GM12878 (cell line): Measurements from ENCODE around the gene SLC9A3. TPM values are rescaled to one million over a fixed set of nuclear protein-coding genes. Genes with fewer than 3 reads are reported as not detected.

Source experiments
- ATAC-seq: fragments of 200-7000 bp; cut with Tn5 transposase; 3 replicates; pipeline ENCODE4 v1.9.1; 2020; ENCODE audit warnings: mild to moderate bottlenecking, moderate library complexity
- BruUV-seq: library from RNA; stranded (reverse); fragments of 400-500 nt; replicated peaks from 2 replicates; lab custom pipeline; 2021; lab: Mats Ljungman, UMichigan
- CTCF ChIA-PET: fragments of 300-600 bp; sonication (Branson Sonifier 250); formaldehyde crosslinking; extraction: SDS; loops from one replicate; lab custom pipeline; 2021; ENCODE audit warnings: inconsistent platforms; lab: Yijun Ruan, JAX
- POLR2A ChIA-PET: fragments of 350-600 bp; formaldehyde crosslinking; extraction: SDS; loops from one replicate; lab custom pipeline; 2021; ENCODE audit warnings: inconsistent platforms; lab: Charles Lee
- RAD21 ChIA-PET: fragments of 300-600 bp; sonication (Branson Sonifier 250); formaldehyde crosslinking; loops from one replicate; lab custom pipeline; 2023; ENCODE audit warnings: antibody characterized with exemption; ENCODE audit not compliant: unreplicated experiment; lab: Charles Lee
- SMC1A ChIA-PET: fragments of 300-600 bp; sonication (Branson Sonifier 250); formaldehyde crosslinking; loops from one replicate; lab custom pipeline; 2023; ENCODE audit not compliant: unreplicated experiment, uncharacterized antibody; lab: Charles Lee
- DNase-seq: peaks from one replicate; pipeline ENCODE4 v3.0.0-alpha.2; 2011; ENCODE audit warnings: low read depth, low spot score
- FAIRE-seq: peaks from 3 replicates; lab custom pipeline; 2011; peaks lifted over from hg19 to GRCh38; lab: Jason Lieb, UNC
- H2AFZ ChIP-seq: 2 replicates; pipeline ENCODE4 v1.6.0; 2011; ENCODE audit warnings: low read depth, low read length, control low read depth; ENCODE audit not compliant: control insufficient read depth
- H3K27ac ChIP-seq: 2 replicates; pipeline ENCODE4 v1.5.1; 2011; ENCODE audit warnings: control low read depth; ENCODE audit not compliant: control insufficient read depth, insufficient read depth
- H3K27me3 ChIP-seq, 2 experiments: replicated peaks in 1 of 2; 2 replicates each; pipeline versions ENCODE4 v1.6.0 to v1.6.1; 2011; ENCODE audit warnings: low read length in 1 of 2; ENCODE audit not compliant: control insufficient read depth in 2 of 2, insufficient read depth in 2 of 2
- H3K36me3 ChIP-seq, 2 experiments: 2 replicates each; pipeline ENCODE4 v1.5.1; 2011; ENCODE audit warnings: low read length in 1 of 2; ENCODE audit not compliant: control insufficient read depth in 2 of 2, insufficient read depth in 2 of 2
- H3K4me1 ChIP-seq: 2 replicates; pipeline ENCODE4 v1.6.1; 2011; ENCODE audit warnings: mild to moderate bottlenecking, low read length, moderate library complexity, mixed read lengths; ENCODE audit not compliant: control insufficient read depth, insufficient read depth
- H3K4me2 ChIP-seq: 2 replicates; pipeline ENCODE4 v1.6.0; 2011; ENCODE audit warnings: control low read depth; ENCODE audit not compliant: control insufficient read depth, insufficient read depth
- H3K4me3 ChIP-seq: fragments of 200-600 bp; sonication (generic); 2 replicates; pipeline ENCODE4 v1.5.1; 2016
- H3K79me2 ChIP-seq: 2 replicates; pipeline ENCODE4 v1.6.0; 2011; ENCODE audit warnings: low read length; ENCODE audit not compliant: control insufficient read depth, insufficient read depth
- H3K9ac ChIP-seq: 2 replicates; pipeline ENCODE4 v1.8.0; 2011; ENCODE audit warnings: low read length, control low read depth, mixed read lengths; ENCODE audit not compliant: control insufficient read depth, insufficient read depth
- H3K9me3 ChIP-seq: replicated peaks from 3 replicates; pipeline ENCODE4 v1.5.1; 2011; ENCODE audit warnings: mild to moderate bottlenecking, low read length; ENCODE audit not compliant: control insufficient read depth, insufficient read depth
- H4K20me1 ChIP-seq: 2 replicates; pipeline ENCODE4 v1.6.0; 2011; ENCODE audit not compliant: control insufficient read depth, insufficient read depth
- ASH2L ChIP-seq: fragments of 300-600, 200-600 bp; sonication (generic); IDR thresholded peaks from 2 replicates; pipeline ENCODE4 v1.6.1; 2017; ENCODE audit warnings: low read depth, mild to moderate bottlenecking, borderline replicate concordance
- CEBPB ChIP-seq, 2 experiments: fragments of 150-350 bp in 1 of 2; IDR thresholded peaks; 2 replicates each; pipeline ENCODE4 v1.6.1; 2012 to 2014; ENCODE audit warnings: low read depth in 2 of 2, low read length in 2 of 2, borderline replicate concordance in 1 of 2, inconsistent platforms in 1 of 2
- EP300 ChIP-seq, 2 experiments: fragments of 150-350 bp in 1 of 2; IDR thresholded peaks; 2 replicates each; pipeline ENCODE4 v1.6.1; 2011 to 2012; ENCODE audit warnings: low read depth in 2 of 2, low read length in 2 of 2, borderline replicate concordance in 1 of 2, improper control_type of control experiment in 1 of 2, inconsistent platforms in 1 of 2; ENCODE audit not compliant: control insufficient read depth in 1 of 2
- MEF2A ChIP-seq: IDR thresholded peaks from 2 replicates; pipeline ENCODE4 v1.6.1; 2011; ENCODE audit warnings: low read depth, mild to moderate bottlenecking, low read length, moderate library complexity; ENCODE audit not compliant: insufficient read depth
- SMC3 ChIP-seq: IDR thresholded peaks from 2 replicates; pipeline ENCODE4 v1.6.1; 2011; ENCODE audit warnings: low read length, improper control_type of control experiment, borderline replicate concordance
- SPI1 ChIP-seq: IDR thresholded peaks from 2 replicates; pipeline ENCODE4 v1.6.1; 2011; ENCODE audit warnings: low read depth, mild to moderate bottlenecking, low read length, moderate library complexity, borderline replicate concordance; ENCODE audit not compliant: insufficient read depth
- SREBF1 ChIP-seq: IDR thresholded peaks from 2 replicates; pipeline ENCODE4 v1.6.1; 2012; ENCODE audit warnings: mild to moderate bottlenecking, low read length
- ZBTB11 ChIP-seq: fragments of 450-650 bp; formaldehyde crosslinking; IDR thresholded peaks from 2 replicates; pipeline ENCODE4 v1.5.0; 2022; ENCODE audit warnings: mild to moderate bottlenecking, missing genetic modification characterization
- ZNF274 ChIP-seq: IDR thresholded peaks from one replicate; pipeline ENCODE4 v1.8.0; 2011; ENCODE audit not compliant: insufficient read length, insufficient read depth
- ZSCAN29 ChIP-seq: fragments of 450-650 bp; IDR thresholded peaks from 2 replicates; pipeline ENCODE4 v1.6.1; 2017; ENCODE audit warnings: mild to moderate bottlenecking, moderate library complexity
- WGBS: methylation state at CpG from one replicate; pipeline ENCODE4 v1.1.6; 2016; ENCODE audit warnings: low lambda C conversion rate; ENCODE audit not compliant: insufficient replicate concordance, insufficient coverage; ENCODE audit errors: missing lambda C conversion rate; 5-methylcytosine and 5-hydroxymethylcytosine counted together
- in situ Hi-C: fragments of 300-500 bp; cut with MboI; formaldehyde crosslinking; loops from 9 replicates; pipeline ENCODE4 v1.14.3; 2018; ENCODE audit warnings: mixed read lengths
- intact Hi-C: fragments of 100-400 bp; cut with micrococcal nuclease; formaldehyde crosslinking; loops from one replicate; pipeline ENCODE4 v1.14.2; 2022; ENCODE audit not compliant: unreplicated experiment
- polyA plus RNA-seq, 11 experiments: library from polyadenylated mRNA; depleted of rRNA in 4 of 11; unstranded in 6 of 11; stranded (reverse) in 5 of 11; fragments of >200 nt; fragmentation: Nextera tagmentation in 4 of 11; fragmentation: Illumina TruSeq in 1 of 11; extraction: Ambion mirVana in 4 of 11; extraction: Trizol in 1 of 11; gene quantifications; 1 replicate in 1 of 11; 2 replicates in 10 of 11; pipeline versions ENCODE4 v1.2.1 to v1.2.3, GENCODE V29; 2011 to 2016; ENCODE audit warnings: inconsistent platforms in 2 of 11, missing spikeins in 2 of 11, low read depth in 1 of 11
- total RNA-seq, 4 experiments: library from RNA; depleted of rRNA in 3 of 4; stranded (reverse); fragments of >200 nt in 3 of 4; fragmentation: Illumina TruSeq in 1 of 4; extraction: Trizol in 1 of 4; gene quantifications; 2 replicates each; pipeline versions ENCODE4 v1.2.1 to v1.2.3, GENCODE V29; 2013 to 2021

The SLC9A3 gene
- total and polyA plus RNA-seq, 10 of the 15 experiments (the other 5 are each of a cell fraction or from before 2014, with no cell fraction given): 0.04 to 5.2 (median 2.3) TPM; not detected in 1

- H3K79me2 ChIP-seq: peaks cover 10% of the 10 kb centered on the region
- no peak overlapping the region for H3K4me3 ChIP-seq
- FAIRE-seq: no peak
These were observed 60.9 kb downstream of the SLC9A3 start for GRCh38 chr5:463301-463700.

More at GRCh38 chr5:463301-463700, 60.9 kb downstream of the SLC9A3 start:
- SMC1A ChIA-PET: interaction anchor here (1.0 kb wide), 1 partner anchor 17 kb away, joined by 3 read pairs; no protein-coding TSS in a partner anchor
- Histone ChIP-seq H3K9ac (no peak overlapping the region), H3K4me2 (no peak overlapping the region), H3K27ac (no peak overlapping the region), H4K20me1 (no peaks in the 10 kb centered on the region), H2AFZ (no peak overlapping the region), H3K4me1 (peaks cover 6% of the 10 kb centered on the region), H3K36me3 (peaks cover 26% of the 10 kb centered on the region in 2 experiments; a peak in 3 of 4 replicates)
- ATAC-seq (no peak), DNase-seq (no peak)
- WGBS: 77% methylated on average over 7 of the region's 7 CpGs
- in situ Hi-C loops (no loop called here), intact Hi-C loops (no loop called here)
- CTCF ChIA-PET: no interaction called here
- POLR2A ChIA-PET: no interaction called here
- TF ChIP-seq CEBPB (IDR thresholded peaks at IDR 0.05; ENCODE audit: borderline replicate concordance in 1 of 2, low read depth in 2 of 2, low read length in 2 of 2) (no peak), MEF2A (no peak), SPI1 (no peak), SREBF1 (no peak), SMC3 (no peak), ZSCAN29 (no peak), ASH2L (no peak), ZNF274 (no peak), ZBTB11 (CRISPR knock-in tag) (no peak), EP300 (IDR thresholded peaks at IDR 0.05; ENCODE audit: borderline replicate concordance in 1 of 2, control insufficient read depth in 1 of 2, low read depth in 2 of 2, low read length in 2 of 2) (no peak)
- TF ChIP-seq, all 136 proteins: peak for 0
- Histone ChIP-seq H3K27me3 (no peaks in the 10 kb centered on the region), H3K9me3 (no peaks in the 10 kb centered on the region; the same call in 1 of the 3 replicates)
- RAD21 ChIA-PET: no interaction called here
- BruUV-seq: no TSS peak
